T-helper 22 cell (primary cell): ENCODE data around the gene BCL2L2.
"Not testable (repeated sequence)": the region's sequence is repeated elsewhere in the genome, so short reads cannot be mapped to it uniquely, and the experiment has no call there.

Experiments
- DNase-seq: peaks from one replicate; pipeline ENCODE4 v3.0.0-alpha.2; 2020; ENCODE audit warnings: low read depth

BCL2L2 gene, protein sequence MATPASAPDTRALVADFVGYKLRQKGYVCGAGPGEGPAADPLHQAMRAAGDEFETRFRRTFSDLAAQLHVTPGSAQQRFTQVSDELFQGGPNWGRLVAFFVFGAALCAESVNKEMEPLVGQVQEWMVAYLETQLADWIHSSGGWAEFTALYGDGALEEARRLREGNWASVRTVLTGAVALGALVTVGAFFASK

DNA sequence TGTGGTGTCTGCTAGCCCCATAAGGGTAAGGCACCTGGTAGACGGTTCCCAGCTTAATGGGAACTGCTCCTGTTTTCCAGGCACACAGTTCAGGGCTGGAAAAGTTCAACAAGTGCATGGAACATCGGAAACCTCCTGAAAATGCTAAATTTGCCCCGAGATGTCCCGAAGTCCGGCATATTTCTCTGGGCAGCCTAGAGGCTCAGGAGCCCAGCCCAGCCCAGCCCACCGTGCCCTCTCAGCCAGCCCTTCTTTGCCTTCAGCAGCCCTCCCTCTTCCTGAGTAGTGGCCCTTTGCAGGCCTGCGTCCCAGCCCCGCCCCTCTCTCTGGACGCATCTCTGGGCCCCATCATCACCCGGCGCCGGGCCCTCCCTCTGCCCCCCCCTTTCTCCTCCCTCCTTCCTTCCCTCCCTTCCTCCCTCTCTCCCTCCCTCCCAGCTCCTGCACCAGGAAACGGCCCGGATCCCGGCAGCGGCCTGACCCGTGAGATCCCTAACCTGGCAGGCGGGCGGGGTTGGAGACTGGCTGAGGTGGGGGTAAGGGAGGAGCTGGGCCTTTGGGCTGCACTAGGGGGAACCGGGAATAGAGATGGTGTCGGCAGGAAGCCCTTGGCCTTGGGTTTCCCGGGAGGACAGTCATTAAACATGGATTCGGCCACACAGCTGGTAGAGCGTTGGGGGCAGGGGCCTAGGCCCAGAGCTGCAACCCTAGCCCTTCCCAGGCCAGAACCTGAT, at the start of gene BCL2L2:
BCL2L2 (plus strand) TSS at position 422 of the 734 bp plus-strand sequence. CDS start 935 bp downstream, outside the sequence.
- no peak for DNase-seq

GRCh38 chr14:23258256-23258655, 48.4 kb upstream of the BCL2L2 start:
- DNase-seq = no peak

- no peak for DNase-seq
These were observed 47.2 kb upstream of the BCL2L2 start for GRCh38 chr14:23259426-23259825.

GRCh38 chr14:23260849-23261248, 45.8 kb upstream of the BCL2L2 start:
- DNase-seq = not testable (repeated sequence)

- no peak for DNase-seq
These were observed 37.4 kb upstream of the BCL2L2 start for GRCh38 chr14:23269193-23269592.

- no peak for DNase-seq
These were observed 31.2 kb upstream of the BCL2L2 start for GRCh38 chr14:23275412-23275811.

DNA sequence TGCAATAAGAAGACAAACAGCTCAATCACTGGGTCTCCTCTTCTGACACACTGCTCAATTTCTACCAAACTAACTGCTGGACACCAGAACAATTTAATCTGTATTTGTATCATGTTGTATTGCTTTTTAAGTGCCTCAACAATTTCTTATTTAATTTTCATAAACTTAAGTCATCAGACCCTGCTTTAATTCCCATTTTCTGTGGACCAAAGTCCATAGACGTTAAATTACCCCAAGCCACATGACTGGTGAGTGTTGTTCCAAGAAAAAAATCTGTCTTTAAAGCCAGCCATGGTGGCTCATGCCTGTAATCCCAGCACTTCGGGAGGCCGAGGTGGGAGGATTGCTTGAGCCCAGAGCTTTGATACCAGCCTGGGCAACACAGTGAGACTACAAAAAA, 29.4 kb upstream of the BCL2L2 start:
- DNase-seq = no peak

- DNase-seq = not testable (repeated sequence)
These were observed 28.7 kb upstream of the BCL2L2 start for GRCh38 chr14:23277928-23278327.

- no peak for DNase-seq
These were observed 25.4 kb upstream of the BCL2L2 start for GRCh38 chr14:23281247-23281646.

DNA sequence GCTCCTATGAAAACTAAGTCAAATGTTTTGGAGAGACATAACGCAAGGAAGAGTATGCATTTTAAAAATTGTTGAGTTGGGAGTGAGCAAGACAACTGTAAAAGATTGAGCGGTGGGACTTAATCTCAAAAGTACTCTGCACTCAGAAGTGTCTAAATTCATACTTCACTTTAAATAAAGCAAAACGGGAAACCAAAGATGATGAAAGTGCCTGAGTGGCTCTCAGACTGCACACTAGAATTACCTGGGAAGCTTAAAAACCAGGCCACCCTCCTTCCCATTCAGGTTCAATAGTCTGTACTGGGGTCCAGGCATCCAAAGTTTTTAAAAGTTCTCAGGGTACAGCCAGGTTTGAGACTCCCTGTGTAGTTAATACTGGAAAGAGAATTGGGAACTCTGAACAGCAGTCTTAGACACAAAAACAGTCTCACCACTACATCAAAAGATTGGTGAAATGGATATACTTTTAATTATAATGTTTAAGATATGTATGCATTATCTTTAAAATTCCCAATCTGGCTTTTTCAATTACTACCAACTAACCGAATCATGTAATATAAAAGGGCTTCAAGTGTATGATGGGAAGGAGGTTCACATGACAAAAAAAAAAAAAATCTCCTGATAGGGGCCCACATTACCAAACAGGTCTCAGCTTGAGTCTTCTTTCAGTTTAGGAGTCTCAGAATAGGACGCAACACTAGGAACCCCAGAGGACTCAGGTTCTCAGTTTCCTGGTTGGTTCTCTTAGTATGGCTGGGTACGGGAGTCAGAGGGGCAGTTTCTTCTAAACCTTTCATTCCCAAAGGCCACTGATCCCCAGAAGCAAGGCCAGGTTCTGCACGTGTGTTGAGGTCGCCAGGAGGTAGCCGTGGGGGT, 21.7 kb upstream of the BCL2L2 start:
- no peak for DNase-seq

- no peak for DNase-seq
These were observed 21.1 kb upstream of the BCL2L2 start for GRCh38 chr14:23285530-23286019.

DNA sequence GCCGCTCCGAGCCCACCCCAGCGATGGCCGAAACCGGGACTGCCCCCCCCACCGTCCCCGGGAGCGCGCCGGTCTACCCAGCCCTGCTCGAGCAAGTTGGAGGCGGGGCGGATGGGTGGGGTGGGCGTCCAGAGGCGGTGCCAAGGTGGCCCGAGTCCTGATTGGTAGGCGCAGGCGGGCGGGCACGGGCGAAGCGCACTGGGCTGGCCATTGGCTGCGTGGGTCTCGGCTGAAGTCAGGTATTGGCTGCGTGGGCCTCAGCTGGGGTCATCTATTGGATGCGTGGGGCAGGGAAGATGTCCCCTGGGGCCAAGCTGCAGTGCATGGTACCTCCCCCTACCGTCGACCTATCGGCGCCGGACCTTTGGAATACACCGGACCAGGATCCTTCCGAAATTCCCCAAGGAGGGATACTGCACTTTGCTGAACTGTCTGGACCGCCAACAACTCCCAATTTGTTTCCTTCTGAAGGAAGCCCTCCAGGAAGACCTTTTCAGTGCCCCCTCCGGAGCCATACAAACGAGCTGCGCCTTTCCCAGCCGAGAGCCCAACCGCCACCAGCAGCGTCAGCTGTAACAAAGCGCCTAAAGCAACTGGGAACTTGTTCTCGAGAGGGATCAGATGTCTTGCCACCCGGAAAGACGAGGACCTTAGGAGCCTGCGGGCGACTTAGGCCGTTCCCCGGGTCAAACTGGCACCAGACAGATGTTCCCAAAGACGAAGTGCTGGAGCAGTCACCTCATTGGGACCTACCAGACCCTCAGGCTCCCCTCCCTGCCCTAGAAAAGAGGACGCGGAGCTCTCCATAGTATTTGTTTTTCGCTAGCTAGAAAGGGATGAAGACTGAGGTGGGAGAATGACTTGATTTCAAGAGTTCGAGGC, 20.4 kb upstream of the BCL2L2 start, which contains the start of gene HOMEZ:
HOMEZ (minus strand) TSS at position 113 of the 882 bp plus-strand sequence. CDS start 180 bp downstream, outside the sequence.
- peak; percentile 95 for DNase-seq

DNA sequence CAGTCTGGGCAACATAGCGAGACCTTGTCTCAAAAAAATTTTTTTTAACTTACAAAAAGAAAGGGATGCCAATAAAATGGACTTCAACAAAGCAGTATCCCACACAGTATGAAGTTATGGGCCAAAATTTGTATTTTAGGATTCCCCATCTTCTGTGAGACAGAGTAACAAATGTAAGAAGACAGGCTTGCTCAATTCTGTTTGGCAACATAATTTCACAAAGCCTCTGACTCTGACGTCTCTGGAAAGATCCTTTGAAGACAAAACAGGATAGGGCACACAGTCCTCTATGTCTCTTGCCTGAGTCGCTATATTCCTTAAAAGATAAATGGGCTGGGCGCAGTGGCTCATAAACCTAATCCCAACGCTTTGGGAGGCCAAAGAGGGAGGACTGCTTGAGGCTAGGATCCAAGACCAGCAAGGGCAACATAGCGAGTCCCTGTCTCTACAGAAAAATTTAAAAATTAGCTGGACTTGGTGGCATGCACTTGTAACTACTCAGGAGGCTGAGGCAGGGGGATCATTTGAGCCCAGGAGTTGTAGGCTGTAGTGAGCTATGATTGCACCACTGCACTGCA, 19.6 kb upstream of the BCL2L2 start:
- DNase-seq = no peak

DNA sequence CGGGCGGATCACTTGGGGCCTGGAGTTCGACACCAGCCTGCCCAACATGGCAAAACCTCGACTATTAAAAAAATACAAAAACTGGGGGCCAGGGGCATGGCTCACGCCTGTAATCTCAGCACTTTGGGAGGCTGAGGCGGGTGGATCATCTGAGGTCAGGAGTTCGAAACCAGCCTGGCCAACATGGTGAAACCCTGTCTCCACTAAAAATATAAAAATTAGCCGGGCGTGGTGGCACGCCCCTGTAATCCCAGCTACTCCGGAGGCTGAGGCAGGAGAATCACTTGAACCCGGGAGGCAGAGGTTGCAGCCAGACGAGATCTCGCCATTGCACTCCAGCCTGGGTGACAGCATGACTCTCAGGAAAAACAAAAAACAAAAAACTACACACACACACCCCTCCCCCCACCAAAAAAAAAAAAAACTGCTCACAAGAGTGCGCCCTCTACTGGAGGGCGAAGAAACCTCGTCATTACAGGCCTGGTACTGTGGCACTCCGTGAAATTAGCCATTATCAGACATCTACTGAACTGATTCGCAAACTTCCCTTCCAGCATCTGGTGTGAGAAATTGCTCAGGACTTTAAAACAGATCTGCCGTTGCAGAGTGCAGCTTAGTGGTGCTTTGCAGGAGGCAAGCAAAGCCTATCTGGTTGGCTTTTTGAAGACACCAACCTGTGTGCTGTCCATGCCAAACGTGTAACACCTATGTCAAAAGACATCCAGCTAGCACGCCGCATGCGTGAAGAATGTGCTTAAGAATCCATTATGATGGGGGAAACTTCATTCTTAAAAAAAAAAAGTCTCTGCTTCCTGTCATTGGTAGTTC, 11.7 kb upstream of the BCL2L2 start:
- peak; percentile 30 for DNase-seq

GRCh38 chr14:23296012-23296777, 10.4 kb upstream of the BCL2L2 start:
- no peak for DNase-seq

GRCh38 chr14:23297096-23297495, 9.5 kb upstream of the BCL2L2 start:
- DNase-seq = no peak

DNA sequence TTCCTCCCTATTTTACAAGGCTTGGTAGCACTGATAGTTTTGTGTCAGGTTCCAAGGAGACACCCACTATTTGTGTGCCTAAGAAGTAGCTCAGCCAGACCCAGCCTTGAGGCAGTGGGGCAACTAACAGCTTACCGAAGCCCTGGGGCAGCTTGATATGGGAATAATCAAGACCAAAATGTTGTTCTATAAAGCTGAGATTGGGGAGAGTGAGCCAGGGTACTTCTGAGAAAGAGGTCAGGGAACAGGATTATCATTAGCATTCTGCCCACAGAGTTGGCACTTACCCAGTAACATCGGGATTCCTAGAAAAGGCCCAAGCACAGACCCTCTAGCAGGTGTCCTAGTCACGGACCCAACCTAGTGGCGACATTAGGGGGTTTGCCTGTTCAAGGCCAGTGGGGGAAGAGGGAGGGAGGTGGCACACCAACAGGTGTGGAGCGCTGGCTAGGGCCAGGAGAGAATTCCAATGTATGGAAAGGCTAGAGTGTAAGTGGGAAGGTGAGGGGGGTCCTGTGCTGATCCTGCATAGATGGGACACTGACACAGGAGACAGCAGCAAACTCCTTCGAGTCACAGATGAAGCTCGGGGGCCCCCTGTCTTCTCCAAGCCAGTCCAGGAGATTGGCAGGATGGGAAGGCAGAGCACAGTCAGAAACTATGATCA, 8.9 kb upstream of the BCL2L2 start:
- DNase-seq = no peak

GRCh38 chr14:23299211-23299957, 7.2 kb upstream of the BCL2L2 start:
- no peak for DNase-seq
